Lung (tissue), 12 donors: Measurements from ENCODE around the gene PPP1R14D. TPM values are rescaled to one million over a fixed set of nuclear protein-coding genes. Genes with fewer than 3 reads are reported as not detected.

Experiments used
- ATAC-seq: fragments of 200-7000 bp; cut with Tn5 transposase; one replicate; pipeline ENCODE4 v1.9.1; 2020; ENCODE audit warnings: moderate number of reproducible peaks; ENCODE audit not compliant: insufficient read depth, low FRiP score
- DNase-seq, 3 donors: peaks; one replicate each; pipeline ENCODE4 v3.0.0-alpha.2; 2013 to 2017
- H3K27ac ChIP-seq, 2 donors: one replicate each; pipeline ENCODE4 v1.5.1; 2013; ENCODE audit warnings: mild to moderate bottlenecking in 2 of 2, moderate library complexity in 2 of 2, control low read depth in 1 of 2, inconsistent platforms in 1 of 2, low read depth in 1 of 2, low read length in 1 of 2
- H3K27me3 ChIP-seq, 3 donors: one replicate each; pipeline ENCODE4 v1.5.1; 2013; ENCODE audit warnings: low read length in 2 of 3; ENCODE audit not compliant: control insufficient read depth in 3 of 3, insufficient read depth in 3 of 3
- H3K36me3 ChIP-seq, 4 donors: one replicate each; pipeline ENCODE4 v1.5.1; 2013; ENCODE audit warnings: low read length in 4 of 4, mild to moderate bottlenecking in 1 of 4, moderate library complexity in 1 of 4; ENCODE audit not compliant: control insufficient read depth in 4 of 4, insufficient read depth in 4 of 4
- H3K4me1 ChIP-seq, 5 donors: one replicate each; pipeline ENCODE4 v1.5.1; 2013; ENCODE audit warnings: low read length in 5 of 5, mild to moderate bottlenecking in 2 of 5, moderate library complexity in 1 of 5; ENCODE audit not compliant: control insufficient read depth in 5 of 5, insufficient read depth in 5 of 5
- H3K4me3 ChIP-seq: one replicate; pipeline ENCODE4 v1.5.1; 2013; ENCODE audit warnings: mild to moderate bottlenecking, control low read depth, moderate library complexity
- H3K9ac ChIP-seq, 2 donors: one replicate each; pipeline ENCODE4 v1.5.1; 2013; ENCODE audit warnings: low read length in 2 of 2, control low read depth in 1 of 2; ENCODE audit not compliant: insufficient read depth in 1 of 2
- H3K9me3 ChIP-seq, 4 donors: one replicate each; pipeline ENCODE4 v1.5.1; 2013; ENCODE audit warnings: low read length in 3 of 4, mild to moderate bottlenecking in 1 of 4, moderate library complexity in 1 of 4; ENCODE audit not compliant: control insufficient read depth in 4 of 4, insufficient read depth in 3 of 4
- CTCF ChIP-seq: IDR thresholded peaks from 2 replicates; pipeline ENCODE4 v1.5.1; 2012; ENCODE audit warnings: mild to moderate bottlenecking; ENCODE audit errors: control extremely low read depth, extremely low read depth
- WGBS, 2 donors: extraction: QIAGEN DNeasy Blood & Tissue Kit; methylation state at CpG; one replicate each; pipeline ENCODE4 v1.1.7; 2013; 5-methylcytosine and 5-hydroxymethylcytosine counted together
- polyA plus RNA-seq, 2 donors: library from polyadenylated mRNA; stranded (reverse); fragments of 200-250 nt; gene quantifications; one replicate each; pipeline ENCODE4 v1.2.1, GENCODE V29; 2013
- total RNA-seq, 2 donors: library from RNA; depleted of rRNA in 1 of 2; stranded (reverse); fragments of >200 nt in 1 of 2; gene quantifications; one replicate each; pipeline ENCODE4 v1.2.1, GENCODE V29; 2014 to 2021
- donor health status: control.
- donor health status: control.
- donor health status: Bipolar disorder and iron deficiency.
- donor health status: healthy.
- donor health status: DM: yes; HTN: yes; CAD: no.

PPP1R14D gene
- total and polyA plus RNA-seq, 4 donors = 0.22 TPM; not detected in 3

GRCh38 chr15:40843261-40843884 is 14.9 kb upstream of the PPP1R14D start:
- 21 to 31% methylated on average over 33 to 34 of the region's 34 CpGs for WGBS, 2 donors
- no peak for TF ChIP-seq CTCF
- no peak for DNase-seq
- H3K9ac ChIP-seq = peak overlapping the region in 1 of 2 donors; percentile 23
- peaks cover 0 to 8% (median 5%) of the 10 kb centered on the region in 3 donors for H3K27me3 ChIP-seq
- peak overlapping the region; percentile 30 for H3K4me3 ChIP-seq
- H3K9me3 ChIP-seq = no peaks in the 10 kb centered on the region
- H3K36me3 ChIP-seq = no peaks in the 10 kb centered on the region
- H3K4me1 ChIP-seq = peaks cover 0 to 28% (median 5%) of the 10 kb centered on the region in 5 donors
- H3K27ac ChIP-seq = peak overlapping the region in 1 of 2 donors; percentile 66
- no peak for ATAC-seq

GRCh38 chr15:40841741-40842140 is 13.2 kb upstream of the PPP1R14D start:
- DNase-seq (no peak), ATAC-seq (no peak)
- Histone ChIP-seq H3K27me3 (peaks cover 0 to 8% (median 5%) of the 10 kb centered on the region in 3 donors), H3K27ac (no peak overlapping the region), H3K9ac (no peak overlapping the region), H3K4me1 (peaks cover 0 to 17% (median 2%) of the 10 kb centered on the region in 5 donors), H3K9me3 (no peaks in the 10 kb centered on the region), H3K4me3 (no peak overlapping the region), H3K36me3 (no peaks in the 10 kb centered on the region)
- WGBS, 2 donors = 82 to 88% methylated on average over 2 of the region's 2 CpGs
- TF ChIP-seq CTCF = no peak

DNA sequence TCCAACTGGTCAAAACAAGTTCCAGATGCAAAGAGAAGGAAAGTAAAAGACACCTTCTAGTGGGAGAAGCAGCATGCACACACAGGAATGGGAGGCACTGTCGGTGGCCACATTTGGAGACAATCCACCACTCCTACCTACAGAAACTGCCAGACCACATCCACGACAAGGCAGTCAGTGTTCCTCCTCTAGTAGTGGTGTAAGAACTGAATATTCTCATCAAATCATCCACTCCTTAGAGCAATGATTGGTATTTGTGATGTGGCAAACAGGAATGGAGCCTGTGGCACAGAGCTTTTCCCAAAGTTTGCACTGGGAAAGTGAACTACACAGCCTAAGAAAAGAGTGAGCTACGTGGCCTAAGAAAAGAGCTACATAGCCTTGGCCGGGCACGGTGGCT is 10.2 kb upstream of the PPP1R14D start:
- no peak for TF ChIP-seq CTCF
- no peak overlapping the region for H3K4me3 ChIP-seq
- H3K9ac ChIP-seq = no peak overlapping the region
- DNase-seq = no peak
- WGBS, 2 donors = 86 to 93% methylated on average over 5 of the region's 5 CpGs
- no peaks in the 10 kb centered on the region for H3K27me3 ChIP-seq
- peaks cover 0 to 5% (median 0%) of the 10 kb centered on the region in 5 donors for H3K4me1 ChIP-seq
- no peak for ATAC-seq
- no peaks in the 10 kb centered on the region for H3K9me3 ChIP-seq
- no peaks in the 10 kb centered on the region for H3K36me3 ChIP-seq
- no peak overlapping the region for H3K27ac ChIP-seq

DNA sequence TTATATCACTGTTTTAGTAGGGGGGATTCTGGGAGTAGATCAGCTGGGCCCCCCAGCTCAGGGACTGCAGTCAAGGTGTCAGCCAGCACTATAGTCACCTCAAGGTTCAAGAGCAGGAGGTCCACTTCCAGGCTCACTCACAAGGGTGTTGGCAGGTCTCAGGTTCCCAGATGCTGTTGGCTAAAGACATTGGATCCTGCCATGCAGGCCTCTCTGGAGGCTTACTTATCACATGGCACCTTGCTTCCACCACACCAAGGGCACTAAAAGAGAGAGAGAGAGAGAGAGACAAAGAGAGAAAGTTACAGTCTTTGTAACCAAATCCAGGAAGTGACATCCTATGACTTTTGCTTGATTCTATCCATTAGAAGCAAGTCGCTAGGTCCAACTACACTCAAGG is 7.5 kb upstream of the PPP1R14D start:
- WGBS, 2 donors = 95 to 100% methylated on average over 1 of the region's 1 CpG
- Histone ChIP-seq H3K27me3 (no peaks in the 10 kb centered on the region), H3K4me3 (no peak overlapping the region), H3K9ac (no peak overlapping the region), H3K4me1 (no peaks in the 10 kb centered on the region), H3K36me3 (no peaks in the 10 kb centered on the region), H3K27ac (no peak overlapping the region), H3K9me3 (no peaks in the 10 kb centered on the region)
- no peak for TF ChIP-seq CTCF
- ATAC-seq = no peak
- DNase-seq = no peak
